H1 (cell line): ENCODE results near the gene WDR19. TPM values are rescaled to one million over a fixed set of nuclear protein-coding genes. Genes with fewer than 3 reads are reported as not detected.

Experiments used
- CTCF ChIA-PET: fragments of 300-600 bp; sonication (Branson Sonifier 250); formaldehyde crosslinking; loops from one replicate; lab custom pipeline; 2021; ENCODE audit not compliant: partially characterized antibody; lab: Charles Lee
- POLR2A ChIA-PET: fragments of 300-600 bp; sonication (Branson Sonifier 250); formaldehyde crosslinking; loops from one replicate; lab custom pipeline; 2021; ENCODE audit warnings: inconsistent platforms; ENCODE audit not compliant: partially characterized antibody; lab: Charles Lee
- DNase-seq, 2 experiments: peaks; one replicate each; pipeline versions ENCODE4 v3.0.0 to v3.0.0-alpha.2; 2010 to 2022; ENCODE audit warnings: low spot score in 2 of 2, low read depth in 1 of 2, mixed read lengths in 1 of 2
- FAIRE-seq: peaks from 2 replicates; lab custom pipeline; 2011; peaks lifted over from hg19 to GRCh38; lab: Jason Lieb, UNC
- H2AFZ ChIP-seq: 2 replicates; pipeline ENCODE4 v1.8.1; 2012; ENCODE audit warnings: low read length, inconsistent platforms
- H2AK5ac ChIP-seq: 2 replicates; pipeline ENCODE4 v1.6.1; 2013; ENCODE audit warnings: low read depth, low read length
- H2BK120ac ChIP-seq: replicated peaks from 2 replicates; pipeline ENCODE3; 2013; ENCODE audit warnings: low read depth, low read length, inconsistent platforms
- H2BK12ac ChIP-seq: 2 replicates; pipeline ENCODE4 v1.6.1; 2013; ENCODE audit warnings: low read depth, low read length
- H2BK15ac ChIP-seq: 2 replicates; pipeline ENCODE4 v1.6.1; 2013; ENCODE audit warnings: low read length
- H2BK20ac ChIP-seq: 2 replicates; pipeline ENCODE4 v1.6.1; 2013; ENCODE audit warnings: low read length
- H2BK5ac ChIP-seq: 2 replicates; pipeline ENCODE4 v1.6.1; 2013; ENCODE audit warnings: low read depth, low read length
- H3K14ac ChIP-seq: 2 replicates; pipeline ENCODE4 v1.6.1; 2013; ENCODE audit warnings: inconsistent platforms; ENCODE audit not compliant: insufficient read length
- H3K18ac ChIP-seq: 2 replicates; pipeline ENCODE4 v1.6.1; 2013; ENCODE audit warnings: low read length; ENCODE audit errors: extremely low read depth
- H3K23ac ChIP-seq: 2 replicates; pipeline ENCODE4 v1.6.1; 2013; ENCODE audit warnings: inconsistent platforms; ENCODE audit not compliant: insufficient read length
- H3K23me2 ChIP-seq: 2 replicates; pipeline ENCODE4 v1.6.1; 2013; ENCODE audit warnings: low read depth, low read length
- H3K27ac ChIP-seq: 2 replicates; pipeline ENCODE4 v1.6.1; 2011; ENCODE audit warnings: low read depth, low read length, inconsistent platforms
- H3K27me3 ChIP-seq, 4 experiments: replicated peaks in 1 of 4; 1 replicate in 1 of 4; 2 replicates in 3 of 4; pipeline versions ENCODE4 v1.6.1 to v1.8.1; 2011 to 2013; ENCODE audit warnings: low read length in 3 of 4, mild to moderate bottlenecking in 3 of 4, inconsistent platforms in 2 of 4, mixed read lengths in 2 of 4, moderate library complexity in 1 of 4; ENCODE audit not compliant: control insufficient read depth in 3 of 4, insufficient read depth in 3 of 4; ENCODE audit errors: extremely low read depth in 1 of 4
- H3K36me3 ChIP-seq, 4 experiments: 2 replicates each; pipeline versions ENCODE4 v1.6.1 to v1.8.1; 2011 to 2013; ENCODE audit warnings: mild to moderate bottlenecking in 4 of 4, low read length in 3 of 4, moderate library complexity in 2 of 4, control low read depth in 1 of 4, inconsistent platforms in 1 of 4; ENCODE audit not compliant: insufficient read depth in 4 of 4, control insufficient read depth in 2 of 4
- H3K4ac ChIP-seq: replicated peaks from 2 replicates; pipeline ENCODE3; 2013; ENCODE audit warnings: low read length, low read depth, mixed read lengths, inconsistent platforms; ENCODE audit not compliant: insufficient read length
- H3K4me1 ChIP-seq, 4 experiments: replicated peaks in 1 of 4; 1 replicate in 1 of 4; 2 replicates in 3 of 4; pipeline versions ENCODE4 v1.6.1 to v1.8.1; 2011 to 2013; ENCODE audit warnings: low read length in 3 of 4, inconsistent platforms in 2 of 4, mixed read lengths in 1 of 4; ENCODE audit not compliant: insufficient read depth in 4 of 4, control insufficient read depth in 3 of 4
- H3K4me2 ChIP-seq, 2 experiments: 2 replicates each; pipeline versions ENCODE4 v1.6.1 to v1.8.1; 2011 to 2013; ENCODE audit warnings: low read depth in 2 of 2, low read length in 2 of 2, control low read depth in 1 of 2, inconsistent platforms in 1 of 2, mild to moderate bottlenecking in 1 of 2; ENCODE audit not compliant: insufficient read depth in 1 of 2
- H3K4me3 ChIP-seq, 4 experiments: fragments of 200-600, 300-600 bp in 1 of 4; sonication (generic), shearing (Covaris generic), sonication (Bioruptor Twin) in 1 of 4; 2 replicates each; pipeline versions ENCODE4 v1.5.1 to v1.8.1; 2011 to 2016; ENCODE audit warnings: low read length in 4 of 4, low read depth in 3 of 4, control low read depth in 2 of 4, inconsistent platforms in 2 of 4, mild to moderate bottlenecking in 2 of 4, mixed read lengths in 1 of 4, moderate library complexity in 1 of 4; ENCODE audit not compliant: insufficient read depth in 2 of 4; ENCODE audit errors: extremely low read depth in 1 of 4
- H3K56ac ChIP-seq: replicated peaks from 2 replicates; pipeline ENCODE3; 2013; ENCODE audit warnings: low read depth, mild to moderate bottlenecking, mixed read lengths, low read length, inconsistent platforms; ENCODE audit not compliant: insufficient read length
- H3K79me1 ChIP-seq: 2 replicates; pipeline ENCODE4 v1.6.1; 2013; ENCODE audit warnings: low read depth, low read length, control low read depth
- H3K79me2 ChIP-seq, 2 experiments: 2 replicates each; pipeline versions ENCODE4 v1.6.1 to v1.8.1; 2012 to 2013; ENCODE audit warnings: low read length in 2 of 2, mild to moderate bottlenecking in 2 of 2, inconsistent platforms in 1 of 2; ENCODE audit not compliant: insufficient read depth in 2 of 2, control insufficient read depth in 1 of 2
- H3K9ac ChIP-seq, 4 experiments: replicated peaks in 1 of 4; 1 replicate in 1 of 4; 2 replicates in 3 of 4; pipeline versions ENCODE4 v1.6.1 to v1.8.1; 2011 to 2013; ENCODE audit warnings: low read depth in 3 of 4, low read length in 3 of 4, control low read depth in 2 of 4, mild to moderate bottlenecking in 2 of 4, moderate library complexity in 2 of 4, inconsistent platforms in 1 of 4; ENCODE audit errors: extremely low read depth in 1 of 4
- H3K9me3 ChIP-seq, 2 experiments: 2 replicates each; pipeline versions ENCODE4 v1.6.1 to v1.8.1; 2012 to 2013; ENCODE audit warnings: mild to moderate bottlenecking in 2 of 2, moderate library complexity in 2 of 2, control low read depth in 1 of 2, inconsistent platforms in 1 of 2, low read depth in 1 of 2, low read length in 1 of 2, mixed read lengths in 1 of 2; ENCODE audit not compliant: insufficient read depth in 2 of 2
- H4K20me1 ChIP-seq, 2 experiments: replicated peaks in 1 of 2; 2 replicates each; pipeline versions ENCODE3 to v1.8.1; 2011 to 2013; ENCODE audit warnings: inconsistent platforms in 2 of 2, low read length in 2 of 2, mild to moderate bottlenecking in 1 of 2; ENCODE audit not compliant: insufficient read depth in 2 of 2, control insufficient read depth in 1 of 2
- H4K5ac ChIP-seq: 2 replicates; pipeline ENCODE4 v1.6.1; 2013; ENCODE audit warnings: low read length, low read depth, mixed read lengths, inconsistent platforms; ENCODE audit not compliant: insufficient read length
- H4K8ac ChIP-seq: 2 replicates; pipeline ENCODE4 v1.8.0; 2013; ENCODE audit warnings: mild to moderate bottlenecking, moderate library complexity, low read length, inconsistent platforms; ENCODE audit not compliant: insufficient read depth; ENCODE audit errors: extremely low read depth
- H4K91ac ChIP-seq: replicated peaks from 2 replicates; pipeline ENCODE3; 2013; ENCODE audit warnings: low read length, mixed read lengths, inconsistent platforms; ENCODE audit not compliant: insufficient read length
- E2F6 ChIP-seq: IDR thresholded peaks from 2 replicates; pipeline ENCODE4 v1.6.1; 2012; ENCODE audit warnings: inconsistent platforms
- NANOG ChIP-seq: IDR thresholded peaks from 2 replicates; pipeline ENCODE4 v1.6.1; 2011; ENCODE audit warnings: low read length, low read depth, mild to moderate bottlenecking, inconsistent platforms; ENCODE audit not compliant: insufficient read depth, poor library complexity, severe bottlenecking
- POLR2A ChIP-seq, 2 experiments: IDR thresholded peaks; 1 replicate in 1 of 2; 2 replicates in 1 of 2; pipeline ENCODE4 v1.6.1; 2011; ENCODE audit warnings: low read depth in 2 of 2, low read length in 2 of 2, mild to moderate bottlenecking in 2 of 2; ENCODE audit errors: control extremely low read depth in 1 of 2
- POU5F1 ChIP-seq: IDR thresholded peaks from 2 replicates; pipeline ENCODE4 v1.6.1; 2011; ENCODE audit warnings: low read depth, mild to moderate bottlenecking, low read length, moderate library complexity
- TAF7 ChIP-seq: optimal IDR thresholded peaks from 2 replicates; pipeline ENCODE3; 2011; ENCODE audit warnings: low read depth, mild to moderate bottlenecking, inconsistent platforms, low read length, moderate library complexity, borderline replicate concordance
- WGBS, 2 experiments: shearing (Covaris generic) in 1 of 2; methylation state at CpG; one replicate each; pipeline versions ENCODE4 v1.1.6 to v1.1.7; 2013 to 2015; ENCODE audit warnings: low lambda C conversion rate in 2 of 2, mixed read lengths in 2 of 2, inconsistent platforms in 1 of 2, low coverage in 1 of 2, missing lambda C conversion rate in 1 of 2; ENCODE audit not compliant: insufficient replicate concordance in 2 of 2, insufficient coverage in 1 of 2, insufficient read length in 1 of 2; ENCODE audit errors: extremely low coverage in 1 of 2, missing lambda C conversion rate in 1 of 2; 5-methylcytosine and 5-hydroxymethylcytosine counted together
- polyA plus RNA-seq, 7 experiments: library from polyadenylated mRNA; depleted of rRNA in 3 of 7; stranded (reverse) in 5 of 7; unstranded in 2 of 7; fragments of >200 nt in 5 of 7; fragments of 200-250 nt in 2 of 7; gene quantifications; 1 replicate in 5 of 7; 2 replicates in 1 of 7; 4 replicates in 1 of 7; pipeline versions ENCODE4 v1.2.1 to v1.2.3, GENCODE V29; 2011 to 2013; ENCODE audit warnings: missing spikeins in 2 of 7, mixed read lengths in 2 of 7
- total RNA-seq: library from RNA; stranded (reverse); fragmentation: NEBNext Ultra II Directional; extraction: Animal tissue kit (Norgen Biotek cat#: 25700); gene quantifications from 2 replicates; pipeline ENCODE4 v1.2.1, GENCODE V29; 2021

The WDR19 gene
- total and polyA plus RNA-seq, 2 of the 8 experiments (the other 6 are each of a cell fraction or from before 2014, with no cell fraction given) = 22.2 to 23.3 TPM

GRCh38 chr4:39157520-39157919, 24.8 kb upstream of the WDR19 start:
- Histone ChIP-seq H2BK5ac (no peak overlapping the region), H3K9ac (no peak overlapping the region), H2BK12ac (no peak overlapping the region), H3K4me1 (no peaks in the 10 kb centered on the region), H3K79me1 (no peaks in the 10 kb centered on the region), H2BK120ac (no peak overlapping the region), H3K56ac (no peak overlapping the region), H3K18ac (no peak overlapping the region), H3K23me2 (no peaks in the 10 kb centered on the region), H4K91ac (no peak overlapping the region), H3K4me3 (no peak overlapping the region), H3K27ac (no peak overlapping the region), H3K14ac (no peak overlapping the region), H3K79me2 (no peaks in the 10 kb centered on the region), H2AFZ (no peak overlapping the region), H2BK20ac (no peak overlapping the region), H3K36me3 (no peaks in the 10 kb centered on the region), H3K23ac (no peak overlapping the region), H4K5ac (no peak overlapping the region), H3K9me3 (no peaks in the 10 kb centered on the region), H4K8ac (no peak overlapping the region), H2BK15ac (no peak overlapping the region), H3K4me2 (no peak overlapping the region), H2AK5ac (no peak overlapping the region), H3K27me3 (no peaks in the 10 kb centered on the region), H3K4ac (no peak overlapping the region), H4K20me1 (no peaks in the 10 kb centered on the region)
- WGBS, 2 experiments = 93% methylated on average over 2 of the region's 2 CpGs; no CpG with 5 or more reads in 1 of the 2 experiments
- FAIRE-seq (no peak), DNase-seq (no peak)
- TF ChIP-seq POLR2A (IDR thresholded peaks at IDR 0.05; ENCODE audit: control extremely low read depth in 1 of 2, low read depth in 2 of 2, low read length in 2 of 2) (no peak), TAF7 (no peak), NANOG (no peak), E2F6 (no peak), POU5F1 (no peak)
- CTCF ChIA-PET = no interaction called here
- POLR2A ChIA-PET = no interaction called here
